Measurements from ENCODE around the gene IFNL1. TPM values are rescaled to one million over a fixed set of nuclear protein-coding genes. Genes with fewer than 3 reads are reported as not detected.

IFNL1 gene
- total and polyA plus RNA-seq, 9 of the 15 experiments (the other 6 are each of a cell fraction or from before 2014, with no cell fraction given): not detected

GRCh38 chr19:39275578-39275977 is 20.6 kb upstream of the IFNL1 start (continued):
- TF ChIP-seq, protein P1, sequence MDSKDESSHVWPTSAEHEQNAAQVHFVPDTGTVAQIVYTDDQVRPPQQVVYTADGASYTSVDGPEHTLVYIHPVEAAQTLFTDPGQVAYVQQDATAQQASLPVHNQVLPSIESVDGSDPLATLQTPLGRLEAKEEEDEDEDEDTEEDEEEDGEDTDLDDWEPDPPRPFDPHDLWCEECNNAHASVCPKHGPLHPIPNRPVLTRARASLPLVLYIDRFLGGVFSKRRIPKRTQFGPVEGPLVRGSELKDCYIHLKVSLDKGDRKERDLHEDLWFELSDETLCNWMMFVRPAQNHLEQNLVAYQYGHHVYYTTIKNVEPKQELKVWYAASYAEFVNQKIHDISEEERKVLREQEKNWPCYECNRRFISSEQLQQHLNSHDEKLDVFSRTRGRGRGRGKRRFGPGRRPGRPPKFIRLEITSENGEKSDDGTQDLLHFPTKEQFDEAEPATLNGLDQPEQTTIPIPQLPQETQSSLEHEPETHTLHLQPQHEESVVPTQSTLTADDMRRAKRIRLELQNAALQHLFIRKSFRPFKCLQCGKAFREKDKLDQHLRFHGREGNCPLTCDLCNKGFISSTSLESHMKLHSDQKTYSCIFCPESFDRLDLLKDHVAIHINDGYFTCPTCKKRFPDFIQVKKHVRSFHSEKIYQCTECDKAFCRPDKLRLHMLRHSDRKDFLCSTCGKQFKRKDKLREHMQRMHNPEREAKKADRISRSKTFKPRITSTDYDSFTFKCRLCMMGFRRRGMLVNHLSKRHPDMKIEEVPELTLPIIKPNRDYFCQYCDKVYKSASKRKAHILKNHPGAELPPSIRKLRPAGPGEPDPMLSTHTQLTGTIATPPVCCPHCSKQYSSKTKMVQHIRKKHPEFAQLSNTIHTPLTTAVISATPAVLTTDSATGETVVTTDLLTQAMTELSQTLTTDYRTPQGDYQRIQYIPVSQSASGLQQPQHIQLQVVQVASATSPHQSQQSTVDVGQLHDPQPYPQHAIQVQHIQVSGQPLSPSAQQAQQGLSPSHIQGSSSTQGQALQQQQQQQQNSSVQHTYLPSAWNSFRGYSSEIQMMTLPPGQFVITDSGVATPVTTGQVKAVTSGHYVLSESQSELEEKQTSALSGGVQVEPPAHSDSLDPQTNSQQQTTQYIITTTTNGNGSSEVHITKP (IDR thresholded peaks at IDR 0.05; ENCODE audit: partially characterized antibody): no peak
- TF ChIP-seq ZNF41 (CRISPR knock-in tag; conservative IDR thresholded peaks at IDR 0.05): no peak

- H3K9me1 ChIP-seq (ENCODE audit: control insufficient read depth, insufficient read depth, low read length): no peaks in the 10 kb centered on the region
- no TSS peak for BruUV-seq (replicated peaks)
- H3K27ac ChIP-seq (ENCODE audit: extremely low read depth, low read depth, low read length): no peak overlapping the region
- H3K9ac ChIP-seq (ENCODE audit: insufficient read depth in 1 of 2, low read depth in 2 of 2, low read length in 2 of 2): no peak overlapping the region
- 19% methylated on average over 5 of the region's 5 CpGs for WGBS (ENCODE audit: insufficient coverage, low coverage, missing lambda C conversion rate)
- no peak overlapping the region for H3K4me2 ChIP-seq (ENCODE audit: insufficient read depth, low read length)
- H3K9me3 ChIP-seq (replicated peaks; ENCODE audit: control insufficient read depth, insufficient read depth, low read depth, low read length): no peaks in the 10 kb centered on the region
- DNase-seq (ENCODE audit: extremely low read depth in 1 of 4, low spot score in 3 of 4) (no peak), ATAC-seq (no peak), FAIRE-seq (no peak)
- intact Hi-C loops (cut with micrococcal nuclease): no loop called here
- TF ChIP-seq ZNF212 (CRISPR knock-in tag; IDR thresholded peaks at IDR 0.05) (no peak), ZNF121 (CRISPR knock-in tag; conservative IDR thresholded peaks at IDR 0.05) (0 out of 2 replicates have a peak, but pooled peaks have one; percentile 4)
- no peaks in the 10 kb centered on the region; a peak in 1 of 5 replicates for H3K4me1 ChIP-seq (replicated peaks in 1 of 2; ENCODE audit: control insufficient read depth in 2 of 2, insufficient read depth in 2 of 2, low read length in 2 of 2)
- no peak overlapping the region for H2AFZ ChIP-seq (ENCODE audit: low read depth, low read length)
- ChIA-PET CTCF (ENCODE audit: low intra/inter-chr PET ratio) (no interaction called here), POLR2A (interaction anchor here (1.1 kb wide), 1 partner anchor 17 kb away, joined by 4 read pairs; no protein-coding TSS in a partner anchor)
- peaks cover 12 to 19% of the 10 kb centered on the region in 2 experiments; a peak in 2 of 5 replicates for H3K27me3 ChIP-seq (ENCODE audit: control insufficient read depth in 2 of 2, insufficient read depth in 2 of 2, low read length in 2 of 2)
- in situ Hi-C loops (cut with MboI): no loop called here
- H3K79me2 ChIP-seq (ENCODE audit: control insufficient read depth, insufficient read depth, low read length): no peaks in the 10 kb centered on the region
- H3K36me3 ChIP-seq (ENCODE audit: control insufficient read depth, insufficient read depth, low read length): no peaks in the 10 kb centered on the region
- no peak overlapping the region for H3K4me3 ChIP-seq
- 0 out of 2 replicates have a peak, but pooled peaks cover 4% of the 10 kb centered on the region for H4K20me1 ChIP-seq (replicated peaks; ENCODE audit: control insufficient read depth, insufficient read depth, low read length)
Observed at GRCh38 chr19:39276740-39277139, 19.5 kb upstream of the IFNL1 start.
